Ramos (cell line): ENCODE results near the gene PSMD4.

Experiments
- in situ Hi-C: fragments of 300-500 bp; cut with MboI; formaldehyde crosslinking; loops from one replicate; pipeline ENCODE4 v1.14.3; 2022; ENCODE audit warnings: low sequenced_read_pairs; ENCODE audit not compliant: unreplicated experiment

PSMD4 gene

DNA sequence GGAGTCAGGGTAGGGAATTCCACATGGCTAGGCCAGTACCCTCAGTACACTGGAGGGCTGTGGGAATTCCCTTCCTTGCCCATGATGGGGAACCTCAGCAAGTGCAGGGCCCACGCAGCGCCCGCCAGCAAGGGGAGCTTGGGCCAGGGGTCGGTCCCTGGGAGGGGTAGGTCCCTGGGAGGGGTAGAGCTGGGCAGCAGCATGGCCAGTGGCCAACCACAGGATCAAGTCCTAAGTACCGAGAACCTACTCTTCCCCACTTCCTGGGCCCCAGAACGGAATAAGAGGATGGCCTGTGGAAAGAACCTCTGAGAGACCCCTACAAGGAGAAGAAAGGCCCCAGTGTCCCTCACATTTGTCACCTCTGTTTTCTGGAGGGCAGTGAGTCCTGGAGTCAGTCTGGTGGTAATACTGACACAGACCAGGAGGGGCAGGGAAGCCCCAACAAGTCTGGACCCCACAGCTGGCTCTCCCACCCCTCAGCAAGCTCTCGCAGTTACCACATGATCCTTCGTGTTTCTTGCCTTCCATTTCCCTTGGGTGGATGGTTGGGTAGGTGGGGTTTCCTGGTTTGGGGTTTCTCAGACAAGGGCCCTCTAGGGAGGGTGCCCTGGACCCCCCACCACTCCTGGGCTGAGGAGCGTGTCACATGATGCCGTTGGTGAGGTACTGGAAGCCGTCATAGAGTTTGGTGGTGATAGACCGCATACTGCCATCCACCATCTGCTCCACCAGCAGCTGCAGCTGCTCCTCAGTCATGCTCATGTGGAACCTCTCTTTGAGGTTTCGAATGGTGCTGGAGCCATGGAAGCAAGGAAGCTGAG is 37.9 kb downstream of the PSMD4 start:
- in situ Hi-C loops = no loop called here

- in situ Hi-C loops = no loop called here
Measured at GRCh38 chr1:151293093-151293492, 38.6 kb downstream of the PSMD4 start.

GRCh38 chr1:151294742-151295462 is 40.4 kb downstream of the PSMD4 start:
- in situ Hi-C loops = no loop called here

DNA sequence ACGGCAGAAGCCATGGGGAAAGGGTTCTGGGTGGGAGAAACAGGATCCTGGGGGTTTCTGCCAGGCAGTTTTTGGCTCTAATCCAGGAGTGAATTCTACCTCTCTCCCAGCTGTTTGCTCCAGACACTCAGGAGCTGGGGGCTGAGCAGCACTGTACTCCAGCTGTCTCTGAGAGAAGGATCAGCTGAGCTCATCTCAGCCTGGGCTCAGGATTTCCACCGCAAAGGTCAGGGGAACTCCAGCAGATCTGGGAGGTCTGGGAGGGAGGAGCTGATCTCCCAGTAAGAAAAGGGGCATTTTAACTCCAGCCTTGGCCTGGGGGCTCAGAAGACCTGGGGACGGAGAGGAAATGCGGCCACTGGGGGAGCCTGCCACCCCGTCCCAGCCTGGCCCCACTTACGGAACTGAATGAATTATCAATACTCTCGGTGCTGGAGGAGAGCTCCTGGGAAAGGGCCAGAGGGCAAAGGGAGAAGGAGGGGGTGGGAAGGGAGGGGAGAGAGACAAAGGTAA is 55.3 kb downstream of the PSMD4 start:
- in situ Hi-C loops = loop anchor here (10.0 kb wide), 1 partner anchor 85 kb away; the partner anchor contains the start of gene PSMB4

DNA sequence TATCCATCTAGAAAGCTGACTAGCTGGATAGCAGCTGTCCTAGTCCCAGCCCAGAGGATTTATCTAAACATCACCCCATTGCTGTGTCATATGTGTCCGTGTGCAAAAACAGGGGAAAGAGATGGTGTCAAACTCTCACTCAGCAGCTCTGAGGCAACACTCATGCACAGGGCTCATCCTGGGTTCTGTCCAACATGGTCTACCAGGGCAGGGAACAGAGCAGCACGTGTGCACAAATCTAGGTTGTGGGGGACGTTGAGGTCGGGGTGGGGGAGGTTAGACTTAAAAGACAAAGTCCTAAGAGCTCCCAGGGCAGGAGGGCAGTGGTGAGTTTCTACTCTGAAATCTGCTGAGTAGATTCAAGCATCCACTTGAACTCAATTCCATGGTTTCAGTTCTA is 56.5 kb downstream of the PSMD4 start:
- in situ Hi-C loops = no loop called here

DNA sequence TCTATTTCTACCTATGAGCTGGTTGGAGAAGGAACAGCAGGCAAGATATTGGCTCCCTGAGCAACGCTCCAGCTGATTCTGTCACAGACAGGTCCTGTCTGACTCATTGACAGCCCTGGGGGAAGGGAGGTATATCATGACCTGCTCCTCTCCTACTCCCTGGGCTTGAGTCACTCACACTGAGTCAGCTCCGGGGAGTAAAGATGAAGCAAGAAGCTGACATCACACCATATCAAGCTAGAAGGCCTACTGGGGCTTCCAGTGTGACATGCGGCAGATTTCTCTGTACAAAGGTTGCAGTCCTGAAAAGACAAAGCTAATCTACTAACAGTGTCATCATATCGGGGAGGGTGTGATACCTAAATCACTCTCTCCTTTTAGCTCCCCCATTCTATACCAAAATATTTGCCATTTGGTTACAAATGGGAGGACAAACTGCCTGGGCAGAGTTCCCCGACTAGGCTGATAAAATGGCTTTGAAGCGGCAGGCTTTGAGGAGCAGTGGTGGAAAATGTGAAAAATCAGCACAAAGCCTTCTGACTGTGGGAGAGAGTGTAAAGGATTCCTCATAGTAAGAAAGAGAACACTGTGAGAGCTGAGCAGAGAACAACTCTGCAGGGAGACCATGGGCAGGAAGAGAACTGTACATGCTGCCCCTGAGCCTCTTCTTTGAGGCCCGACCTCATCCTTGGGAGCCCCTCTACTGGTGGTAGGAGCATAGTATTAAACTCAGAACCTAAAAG is 57.2 kb downstream of the PSMD4 start:
- in situ Hi-C loops = no loop called here

DNA sequence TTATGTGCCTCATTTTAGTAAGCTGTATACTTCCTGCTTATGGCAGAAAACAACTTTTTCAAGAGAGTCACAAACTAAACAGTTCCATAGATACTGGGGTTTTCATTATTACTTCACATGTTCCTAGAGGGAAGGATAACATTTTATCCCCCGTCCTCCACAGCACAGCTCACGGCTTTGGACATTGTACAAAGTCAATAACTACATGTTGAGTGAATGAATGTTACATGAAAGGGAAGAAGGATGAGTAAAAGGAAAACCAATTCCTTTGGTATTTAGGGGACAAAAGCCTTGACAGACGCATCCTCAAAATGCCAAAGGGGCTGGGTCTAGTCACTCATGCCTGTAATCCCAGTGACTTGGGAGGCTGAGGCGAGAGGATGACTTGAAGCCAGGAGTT is 57.9 kb downstream of the PSMD4 start:
- in situ Hi-C loops = no loop called here

- in situ Hi-C loops = no loop called here
Measured at GRCh38 chr1:151312826-151313225, 58.3 kb downstream of the PSMD4 start.

DNA sequence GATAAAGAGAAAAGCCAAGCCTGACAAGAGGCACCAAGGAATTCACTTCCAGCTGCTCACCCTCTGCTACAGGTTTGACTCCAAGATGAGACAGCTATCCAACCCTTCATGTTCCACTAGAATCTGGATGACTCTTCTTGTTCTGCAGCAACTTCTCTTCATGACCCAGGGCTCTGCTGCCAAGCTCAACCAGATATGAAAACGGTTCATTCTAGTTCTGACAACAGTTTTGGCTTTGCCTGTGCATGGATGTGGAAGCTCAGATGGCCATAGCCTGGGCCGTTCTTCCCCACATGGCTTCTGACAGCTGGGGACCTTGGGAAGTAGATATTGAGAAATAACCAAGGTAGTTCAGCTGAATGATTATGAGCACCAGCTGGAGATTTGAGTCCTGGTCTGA is 59.0 kb downstream of the PSMD4 start:
- in situ Hi-C loops = no loop called here

- in situ Hi-C loops = no loop called here
Measured at GRCh38 chr1:151314137-151314875, 59.8 kb downstream of the PSMD4 start.

DNA sequence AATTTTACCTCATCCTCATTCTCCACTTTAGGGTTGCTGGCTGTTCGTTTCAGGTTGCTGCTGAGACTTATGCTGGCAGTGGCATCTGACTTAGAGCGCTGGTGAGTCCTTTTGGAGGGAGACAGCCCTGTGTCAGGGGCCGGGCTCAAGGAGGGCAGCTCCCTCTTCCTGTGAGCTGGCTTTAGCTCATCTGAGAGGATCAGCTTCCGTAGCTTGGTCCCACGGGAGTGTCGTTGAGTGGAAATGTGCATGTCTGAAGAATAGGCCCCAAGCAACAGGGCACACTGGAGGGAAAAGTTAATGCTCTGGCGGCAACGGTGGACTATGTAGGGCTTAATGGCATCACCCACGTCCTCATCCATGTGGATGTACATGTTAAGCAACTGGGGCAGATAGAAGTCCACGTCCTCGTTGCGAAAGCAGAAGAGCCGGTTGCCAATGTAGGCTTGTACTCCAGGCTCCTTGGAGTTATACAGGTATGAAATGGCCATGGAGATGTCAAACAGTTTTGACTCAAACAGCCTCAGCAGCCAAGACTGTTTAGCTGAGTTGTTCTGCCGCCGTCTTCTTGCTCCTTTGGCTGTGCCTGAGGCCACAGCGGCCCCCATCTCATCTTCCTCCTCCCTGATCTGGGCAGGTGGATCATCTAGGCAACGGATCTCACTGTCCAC is 61.2 kb downstream of the PSMD4 start:
- in situ Hi-C loops = no loop called here
